ENCODE measurements around the gene UBTD1.

UBTD1 gene

GRCh38 chr10:97577701-97578100 is 79.0 kb downstream of the UBTD1 start:
- no peak overlapping the region for H3K4me3 Mint-ChIP-seq
- no peaks in the 10 kb centered on the region for H3K9me3 Mint-ChIP-seq
- no peaks in the 10 kb centered on the region for H3K36me3 Mint-ChIP-seq (ENCODE audit: low read depth)
- H3K27me3 Mint-ChIP-seq (ENCODE audit: low read depth), result peaks cover 4% of the 10 kb centered on the region
- H3K27ac Mint-ChIP-seq, result no peak overlapping the region
- DNase-seq (ENCODE audit: low spot score), result no peak
- H3K4me1 Mint-ChIP-seq (ENCODE audit: low read depth), result no peaks in the 10 kb centered on the region

DNA sequence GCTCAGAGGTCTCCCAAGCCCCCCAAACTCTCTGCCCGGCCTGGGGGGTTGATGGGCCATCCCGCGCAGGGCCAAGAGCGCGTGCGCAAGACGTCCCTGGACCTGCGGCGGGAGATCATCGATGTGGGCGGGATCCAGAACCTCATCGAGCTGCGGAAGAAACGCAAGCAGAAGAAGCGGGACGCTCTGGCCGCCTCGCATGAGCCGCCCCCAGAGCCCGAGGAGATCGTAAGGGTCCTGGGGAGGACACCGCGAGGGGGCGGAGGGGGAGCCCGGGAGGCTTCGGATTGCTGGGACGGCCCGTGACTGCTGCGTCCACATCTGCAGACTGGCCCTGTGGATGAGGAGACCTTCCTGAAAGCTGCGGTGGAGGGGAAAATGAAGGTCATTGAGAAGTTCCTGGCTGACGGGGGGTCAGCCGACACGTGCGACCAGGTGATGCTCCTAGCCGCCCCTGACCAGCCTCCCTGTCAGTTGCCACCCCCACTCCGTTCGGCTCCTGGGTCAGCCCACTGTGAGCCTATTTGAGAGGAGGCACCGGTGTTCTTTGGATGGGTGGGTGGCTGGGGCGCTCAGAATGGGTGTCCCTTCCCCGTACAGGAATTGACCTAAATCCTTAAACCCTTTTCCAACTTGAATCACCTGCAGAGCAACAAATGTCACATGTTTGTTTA is 79.6 kb downstream of the UBTD1 start:
- H3K27ac Mint-ChIP-seq, result no peak overlapping the region
- H3K4me3 Mint-ChIP-seq, result no peak overlapping the region
- no peaks in the 10 kb centered on the region for H3K4me1 Mint-ChIP-seq (ENCODE audit: low read depth)
- H3K36me3 Mint-ChIP-seq (ENCODE audit: low read depth), result no peaks in the 10 kb centered on the region
- no peaks in the 10 kb centered on the region for H3K9me3 Mint-ChIP-seq
- peaks cover 4% of the 10 kb centered on the region for H3K27me3 Mint-ChIP-seq (ENCODE audit: low read depth)
- no peak for DNase-seq (ENCODE audit: low spot score)

DNA sequence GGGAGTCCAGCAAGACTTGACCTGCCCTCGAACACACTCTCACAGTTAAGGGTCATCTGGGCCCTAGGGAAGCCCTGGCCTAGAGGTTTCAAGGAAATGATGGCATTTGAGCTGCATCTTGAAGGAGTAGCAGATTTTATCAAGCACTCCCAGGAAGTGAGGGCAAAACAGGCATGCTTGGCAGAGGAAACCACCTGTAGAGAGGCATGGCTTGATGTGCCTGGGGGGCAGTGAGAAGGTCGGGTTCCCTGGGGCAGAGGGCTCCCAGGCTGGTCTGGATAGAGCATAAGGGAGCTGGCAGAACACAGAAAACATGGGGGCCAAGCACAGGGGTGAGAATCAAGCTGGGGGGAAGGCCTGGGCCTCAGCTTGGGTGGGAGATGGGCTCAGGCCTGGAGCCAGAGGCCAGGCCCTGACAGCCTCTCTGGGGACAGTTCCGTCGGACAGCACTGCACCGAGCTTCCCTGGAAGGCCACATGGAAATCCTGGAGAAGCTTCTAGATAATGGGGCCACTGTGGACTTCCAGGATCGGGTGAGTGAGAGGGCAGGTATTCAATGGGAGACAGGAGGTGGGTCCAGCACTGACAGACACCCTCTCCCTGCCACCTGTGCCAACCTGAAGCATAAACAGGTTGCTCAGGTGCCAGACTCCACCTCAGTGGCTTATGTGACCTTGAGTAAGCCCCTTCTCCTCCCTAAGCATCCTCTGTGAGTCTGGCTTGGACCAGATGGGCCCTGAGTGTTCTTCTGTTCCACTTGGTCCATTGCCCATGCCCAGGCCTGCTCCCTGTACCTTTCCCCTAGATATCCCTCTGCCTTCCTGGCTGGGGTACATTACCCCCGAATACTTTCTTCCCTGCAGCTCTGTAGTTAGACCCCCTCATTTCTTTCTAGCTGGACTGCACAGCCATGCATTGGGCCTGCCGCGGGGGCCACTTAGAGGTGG is 82.0 kb downstream of the UBTD1 start:
- no peaks in the 10 kb centered on the region for H3K36me3 Mint-ChIP-seq (ENCODE audit: low read depth)
- H3K27ac Mint-ChIP-seq, result no peak overlapping the region
- H3K27me3 Mint-ChIP-seq (ENCODE audit: low read depth), result peaks cover 4% of the 10 kb centered on the region
- H3K4me1 Mint-ChIP-seq (ENCODE audit: low read depth), result no peaks in the 10 kb centered on the region
- DNase-seq (ENCODE audit: low spot score), result no peak
- H3K4me3 Mint-ChIP-seq, result no peak overlapping the region
- no peaks in the 10 kb centered on the region for H3K9me3 Mint-ChIP-seq

- Mint-ChIP-seq H3K9me3 (no peaks in the 10 kb centered on the region), H3K4me1 (ENCODE audit: low read depth) (no peaks in the 10 kb centered on the region), H3K36me3 (ENCODE audit: low read depth) (no peaks in the 10 kb centered on the region), H3K27me3 (ENCODE audit: low read depth) (peaks cover 4% of the 10 kb centered on the region), H3K4me3 (no peak overlapping the region), H3K27ac (no peak overlapping the region)
- no peak for DNase-seq (ENCODE audit: low spot score)
Measured at GRCh38 chr10:97582169-97582568, 83.4 kb downstream of the UBTD1 start.

- Mint-ChIP-seq H3K9me3 (no peaks in the 10 kb centered on the region), H3K36me3 (ENCODE audit: low read depth) (no peaks in the 10 kb centered on the region), H3K4me3 (no peak overlapping the region), H3K27me3 (ENCODE audit: low read depth) (peaks cover 2% of the 10 kb centered on the region), H3K4me1 (ENCODE audit: low read depth) (no peaks in the 10 kb centered on the region), H3K27ac (no peak overlapping the region)
- DNase-seq (ENCODE audit: low spot score), result no peak
Measured at GRCh38 chr10:97583476-97583875, 84.8 kb downstream of the UBTD1 start.

- Mint-ChIP-seq H3K27ac (no peak within 1 kb of the TSS), H3K9me3 (no peaks in the 10 kb centered on the region), H3K27me3 (ENCODE audit: low read depth) (no peaks in the 10 kb centered on the region), H3K36me3 (ENCODE audit: low read depth) (no peaks in the 10 kb centered on the region), H3K4me1 (ENCODE audit: low read depth) (no peaks in the 10 kb centered on the region), H3K4me3 (no peak within 1 kb of the TSS)
- DNase-seq (ENCODE audit: low spot score), result no peak
Measured at GRCh38 chr10:97584060-97584797, 85.5 kb downstream of the UBTD1 start, which contains the start of gene HOGA1. TSS of gene HOGA1 (plus strand) at chr10:97584389. CDS start at chr10:97584704, 315 bp downstream.

- H3K9me3 Mint-ChIP-seq, result no peaks in the 10 kb centered on the region
- H3K27me3 Mint-ChIP-seq (ENCODE audit: low read depth), result no peaks in the 10 kb centered on the region
- H3K27ac Mint-ChIP-seq, result no peak overlapping the region
- H3K4me3 Mint-ChIP-seq, result no peak overlapping the region
- H3K4me1 Mint-ChIP-seq (ENCODE audit: low read depth), result no peaks in the 10 kb centered on the region
- no peaks in the 10 kb centered on the region for H3K36me3 Mint-ChIP-seq (ENCODE audit: low read depth)
- DNase-seq (ENCODE audit: low spot score), result no peak
Measured at GRCh38 chr10:97584798-97585438, 86.2 kb downstream of the UBTD1 start.

- Mint-ChIP-seq H3K4me3 (no peak overlapping the region), H3K9me3 (no peaks in the 10 kb centered on the region), H3K4me1 (ENCODE audit: low read depth) (no peaks in the 10 kb centered on the region), H3K36me3 (ENCODE audit: low read depth) (no peaks in the 10 kb centered on the region), H3K27ac (no peak overlapping the region), H3K27me3 (ENCODE audit: low read depth) (no peaks in the 10 kb centered on the region)
- no peak for DNase-seq (ENCODE audit: low spot score)
Measured at GRCh38 chr10:97585439-97585811, 86.7 kb downstream of the UBTD1 start.

DNA sequence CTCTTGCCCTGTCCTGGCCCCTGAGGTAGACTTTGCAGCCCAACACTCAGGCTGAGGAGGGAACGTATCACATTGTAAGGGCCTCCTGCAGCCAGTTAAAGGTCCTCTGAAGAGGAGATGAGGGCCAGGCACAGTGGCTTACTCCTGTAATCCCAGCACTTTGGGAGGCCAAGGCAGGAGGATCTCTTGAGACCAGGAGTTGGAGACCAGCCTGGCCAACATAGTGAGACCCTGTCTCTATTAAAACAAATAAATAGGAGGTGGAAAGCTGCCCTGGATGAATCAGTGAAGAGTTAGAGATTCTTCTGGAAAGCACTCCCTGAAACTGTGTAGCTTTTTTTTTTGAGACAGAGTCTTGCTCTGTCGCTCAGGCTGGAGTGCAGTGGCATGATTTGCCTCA is 88.5 kb downstream of the UBTD1 start:
- Mint-ChIP-seq H3K9me3 (no peaks in the 10 kb centered on the region), H3K27me3 (ENCODE audit: low read depth) (no peaks in the 10 kb centered on the region), H3K4me3 (no peak overlapping the region), H3K4me1 (ENCODE audit: low read depth) (no peaks in the 10 kb centered on the region), H3K36me3 (ENCODE audit: low read depth) (no peaks in the 10 kb centered on the region), H3K27ac (no peak overlapping the region)
- no peak for DNase-seq (ENCODE audit: low spot score)

GRCh38 chr10:97589479-97589878 is 90.8 kb downstream of the UBTD1 start, which contains the start of gene C10orf62:
TSS of gene C10orf62 (plus strand) at chr10:97589721. CDS start at chr10:97589898, 177 bp downstream.
- Mint-ChIP-seq H3K4me1 (ENCODE audit: low read depth) (no peaks in the 10 kb centered on the region), H3K4me3 (no peak within 1 kb of the TSS)

GRCh38 chr10:97590082-97590747 is 91.5 kb downstream of the UBTD1 start:
- H3K36me3 Mint-ChIP-seq (ENCODE audit: low read depth), result no peaks in the 10 kb centered on the region
- H3K27ac Mint-ChIP-seq, result no peak overlapping the region
- no peaks in the 10 kb centered on the region for H3K9me3 Mint-ChIP-seq
- H3K4me1 Mint-ChIP-seq (ENCODE audit: low read depth), result no peaks in the 10 kb centered on the region
- no peak for DNase-seq (ENCODE audit: low spot score)
- H3K4me3 Mint-ChIP-seq, result no peak overlapping the region
- H3K27me3 Mint-ChIP-seq (ENCODE audit: low read depth), result no peaks in the 10 kb centered on the region

More at GRCh38 chr10:97589479-97589878, 90.8 kb downstream of the UBTD1 start, which contains the start of gene C10orf62:
- no peaks in the 10 kb centered on the region for H3K36me3 Mint-ChIP-seq (ENCODE audit: low read depth)
- H3K9me3 Mint-ChIP-seq, result no peaks in the 10 kb centered on the region
- no peak for DNase-seq (ENCODE audit: low spot score)
- H3K27me3 Mint-ChIP-seq (ENCODE audit: low read depth), result no peaks in the 10 kb centered on the region
- no peak within 1 kb of the TSS for H3K27ac Mint-ChIP-seq

- H3K36me3 Mint-ChIP-seq (ENCODE audit: low read depth), result no peaks in the 10 kb centered on the region
- H3K27me3 Mint-ChIP-seq (ENCODE audit: low read depth), result no peaks in the 10 kb centered on the region
- no peak for DNase-seq (ENCODE audit: low spot score)
- no peak overlapping the region for H3K4me3 Mint-ChIP-seq
- H3K4me1 Mint-ChIP-seq (ENCODE audit: low read depth), result no peaks in the 10 kb centered on the region
- H3K9me3 Mint-ChIP-seq, result no peaks in the 10 kb centered on the region
- no peak overlapping the region for H3K27ac Mint-ChIP-seq
Measured at GRCh38 chr10:97590748-97591495, 92.2 kb downstream of the UBTD1 start.
